ENCODE measurements around the gene IFITM2. TPM values are rescaled to one million over a fixed set of nuclear protein-coding genes. Genes with fewer than 3 reads are reported as not detected.

Gene IFITM2
- total and polyA plus RNA-seq, 2 of the 13 experiments (the other 11 are each of a cell fraction or from before 2014, with no cell fraction given): 13.8 to 267 TPM

- 54% methylated on average over 13 of the region's 17 CpGs for WGBS (ENCODE audit: low lambda C conversion rate)
- no peak for TF ChIP-seq TEAD3 (CRISPR knock-in tag; optimal IDR thresholded peaks at IDR 0.05; ENCODE audit: borderline replicate concordance)
- no peak for TF ChIP-seq TCF7L2 (IDR thresholded peaks at IDR 0.05; ENCODE audit: low read depth, low read length)
- TF ChIP-seq E2F5 (CRISPR knock-in tag; conservative IDR thresholded peaks at IDR 0.05): no peak
- no peak for TF ChIP-seq ZNF572 (CRISPR knock-in tag; IDR thresholded peaks at IDR 0.05)
- no peak for TF ChIP-seq SMAD9 (CRISPR knock-in tag; IDR thresholded peaks at IDR 0.05)
- TF ChIP-seq NFKB2 (CRISPR knock-in tag; IDR thresholded peaks at IDR 0.05; ENCODE audit: borderline replicate concordance): peak; percentile 42; the same call in 1 of the 2 replicates
- TF ChIP-seq MYC (CRISPR knock-in tag; IDR thresholded peaks at IDR 0.05; ENCODE audit: borderline replicate concordance): peak; percentile 40; the same call in 1 of the 2 replicates
- TF ChIP-seq ATF7 (IDR thresholded peaks at IDR 0.05): no peak
- no peak for TF ChIP-seq ATF7 (CRISPR knock-in tag; IDR thresholded peaks at IDR 0.05)
- 0 out of 2 replicates have a peak, but pooled peaks have one; percentile 16 for TF ChIP-seq SAP130 (CRISPR knock-in tag; IDR thresholded peaks at IDR 0.05; ENCODE audit: low read depth)
- 0 out of 2 replicates have a peak, but pooled peaks have one; percentile 14 for TF ChIP-seq ELF1 (CRISPR knock-in tag; IDR thresholded peaks at IDR 0.05)
- no peak for TF ChIP-seq HHEX (CRISPR knock-in tag; IDR thresholded peaks at IDR 0.05)
- TF ChIP-seq NAIF1 (CRISPR knock-in tag; IDR thresholded peaks at IDR 0.05; ENCODE audit: borderline replicate concordance): no peak
- no peak for TF ChIP-seq LRRFIP1 (CRISPR knock-in tag; conservative IDR thresholded peaks at IDR 0.05)
- TF ChIP-seq RAD21 (CRISPR knock-in tag; IDR thresholded peaks at IDR 0.05): no peak
- TF ChIP-seq ELF4 (CRISPR knock-in tag; IDR thresholded peaks at IDR 0.05; ENCODE audit: borderline replicate concordance): no peak
- no peak for TF ChIP-seq ISX (CRISPR knock-in tag; conservative IDR thresholded peaks at IDR 0.05)
- TF ChIP-seq ZNF121 (CRISPR knock-in tag; IDR thresholded peaks at IDR 0.05): no peak
- no peak for TF ChIP-seq BRF2 (CRISPR knock-in tag; IDR thresholded peaks at IDR 0.05)
- no peak for TF ChIP-seq MED1 (CRISPR knock-in tag; IDR thresholded peaks at IDR 0.05)
- TF ChIP-seq RARA (CRISPR knock-in tag; IDR thresholded peaks at IDR 0.05): peak; percentile 56
- 0 out of 2 replicates have a peak, but pooled peaks have one; percentile 15 for TF ChIP-seq HNRNPL (IDR thresholded peaks at IDR 0.05; ENCODE audit: low read depth, low read length)
- peak; percentile 98 for TF ChIP-seq ZBTB38 (CRISPR knock-in tag; IDR thresholded peaks at IDR 0.05)
Measured at GRCh38 chr11:306645-307371, 808 bp upstream of the IFITM2 start.

More at GRCh38 chr11:306645-307371, 808 bp upstream of the IFITM2 start:
- no peak overlapping the region for H3K27ac ChIP-seq (ENCODE audit: extremely low read length, insufficient read depth, low read length)
- peak overlapping the region in 1 of 3 experiments; percentile 7; a peak in 1 of 6 replicates for H3K4me3 ChIP-seq (replicated peaks in 1 of 3; ENCODE audit: insufficient read depth in 1 of 3, low read depth in 2 of 3, low read length in 3 of 3)
- no peaks in the 10 kb centered on the region for H4K20me1 ChIP-seq (ENCODE audit: insufficient read depth, low read length)
- no peaks in the 10 kb centered on the region for H3K9me3 ChIP-seq (ENCODE audit: low read length)
- no peaks in the 10 kb centered on the region for H3K27me3 ChIP-seq (ENCODE audit: control insufficient read depth in 1 of 2, insufficient read depth in 2 of 2, low read length in 2 of 2)
- FAIRE-seq (no peak), DNase-seq (ENCODE audit: low spot score) (no peak), ATAC-seq (no peak)
- H3K36me3 ChIP-seq (replicated peaks in 1 of 2; ENCODE audit: control insufficient read depth in 1 of 2, insufficient read depth in 2 of 2, low read length in 2 of 2): no peaks in the 10 kb centered on the region
- no TSS peak for BruUV-seq (replicated peaks)
- H3K4me1 ChIP-seq (ENCODE audit: insufficient read depth, low read length): peaks cover 52% of the 10 kb centered on the region
- H2AFZ ChIP-seq (ENCODE audit: low read length): no peak overlapping the region
- H3K9ac ChIP-seq (ENCODE audit: insufficient read depth, low read depth, low read length): no peak overlapping the region
- in situ Hi-C loops (cut with HindIII; ENCODE audit: extremely low pct_ligation_motif_present, low pct_unique_long_range_greater_than_20kb) (no loop called here), intact Hi-C loops (cut with micrococcal nuclease; ENCODE audit: unreplicated experiment) (loop anchor here (5.0 kb wide), 1 partner anchor 50 kb away; no protein-coding TSS in a partner anchor)
- POLR2A ChIA-PET: interaction anchor here (1.0 to 2.9 kb wide), 7 partner anchors 8 to 100 kb away, joined by 3 to 21 read pairs (median 3); partner anchors contain the start of genes BET1L and RIC8A
- H3K4me2 ChIP-seq (ENCODE audit: low read depth, low read length): peak overlapping the region; percentile 40; the same call in 1 of the 2 replicates
- CTCF ChIA-PET (ENCODE audit: low intra/inter-chr PET ratio, low total read pairs): no interaction called here
- H3K79me2 ChIP-seq (ENCODE audit: insufficient read depth, low read length): peaks cover 7% of the 10 kb centered on the region

All from HepG2 (cell line).